PC-9 (cell line): ENCODE measurements around the gene CACNG6.

Experiments used
- CTCF ChIP-seq: fragments of 200-600 bp; sonication (generic); conservative IDR thresholded peaks from 2 replicates; pipeline ENCODE4 v1.6.1; 2017; ENCODE audit warnings: mixed run types, antibody characterized with exemption, mild to moderate bottlenecking, moderate library complexity
- EZH2 ChIP-seq: fragments of 200-600 bp; sonication (generic); IDR thresholded peaks from 2 replicates; pipeline ENCODE4 v1.8.0; 2017; ENCODE audit warnings: antibody characterized with exemption, low read depth

GRCh38 chr19:54041969-54042606, 50.7 kb downstream of the CACNG6 start:
- TF ChIP-seq CTCF (no peak), EZH2 (no peak)
